Measurements from ENCODE around the gene MARK1.

DNA sequence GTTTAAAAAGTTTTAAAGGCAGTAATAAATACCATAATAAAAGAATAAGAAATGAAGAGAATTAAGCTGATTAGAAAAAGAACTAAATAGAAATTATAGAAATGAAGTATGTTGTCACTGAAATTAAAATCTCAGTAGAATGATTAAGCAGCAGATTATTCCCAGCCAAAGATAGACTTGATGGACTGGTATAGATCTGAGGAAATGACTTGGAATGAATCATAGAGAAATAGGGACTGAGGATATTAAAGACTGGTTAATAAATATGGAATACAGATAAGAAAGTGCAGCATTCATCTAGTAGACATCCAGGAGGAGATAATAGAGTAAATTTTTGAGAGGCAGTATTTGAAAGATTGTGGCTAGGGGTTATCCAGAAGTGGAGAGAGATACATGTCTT, 28.7 kb downstream of the MARK1 start:
- TF ChIP-seq, protein P1, sequence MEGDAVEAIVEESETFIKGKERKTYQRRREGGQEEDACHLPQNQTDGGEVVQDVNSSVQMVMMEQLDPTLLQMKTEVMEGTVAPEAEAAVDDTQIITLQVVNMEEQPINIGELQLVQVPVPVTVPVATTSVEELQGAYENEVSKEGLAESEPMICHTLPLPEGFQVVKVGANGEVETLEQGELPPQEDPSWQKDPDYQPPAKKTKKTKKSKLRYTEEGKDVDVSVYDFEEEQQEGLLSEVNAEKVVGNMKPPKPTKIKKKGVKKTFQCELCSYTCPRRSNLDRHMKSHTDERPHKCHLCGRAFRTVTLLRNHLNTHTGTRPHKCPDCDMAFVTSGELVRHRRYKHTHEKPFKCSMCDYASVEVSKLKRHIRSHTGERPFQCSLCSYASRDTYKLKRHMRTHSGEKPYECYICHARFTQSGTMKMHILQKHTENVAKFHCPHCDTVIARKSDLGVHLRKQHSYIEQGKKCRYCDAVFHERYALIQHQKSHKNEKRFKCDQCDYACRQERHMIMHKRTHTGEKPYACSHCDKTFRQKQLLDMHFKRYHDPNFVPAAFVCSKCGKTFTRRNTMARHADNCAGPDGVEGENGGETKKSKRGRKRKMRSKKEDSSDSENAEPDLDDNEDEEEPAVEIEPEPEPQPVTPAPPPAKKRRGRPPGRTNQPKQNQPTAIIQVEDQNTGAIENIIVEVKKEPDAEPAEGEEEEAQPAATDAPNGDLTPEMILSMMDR (IDR thresholded peaks at IDR 0.05; ENCODE audit: borderline replicate concordance, extremely low read depth, low read length, poor library complexity, severe bottlenecking): no peak
- no peak for TF ChIP-seq EZH2 (IDR thresholded peaks at IDR 0.05; ENCODE audit: borderline replicate concordance, low read depth, low read length, severe bottlenecking)

Data from DND-41 (cell line).